ENCODE results near the gene MAP2. TPM values are rescaled to one million over a fixed set of nuclear protein-coding genes. Genes with fewer than 3 reads are reported as not detected.

The MAP2 gene
- total RNA-seq, 1 experiment from 2014 or later: 7.4 TPM

DNA sequence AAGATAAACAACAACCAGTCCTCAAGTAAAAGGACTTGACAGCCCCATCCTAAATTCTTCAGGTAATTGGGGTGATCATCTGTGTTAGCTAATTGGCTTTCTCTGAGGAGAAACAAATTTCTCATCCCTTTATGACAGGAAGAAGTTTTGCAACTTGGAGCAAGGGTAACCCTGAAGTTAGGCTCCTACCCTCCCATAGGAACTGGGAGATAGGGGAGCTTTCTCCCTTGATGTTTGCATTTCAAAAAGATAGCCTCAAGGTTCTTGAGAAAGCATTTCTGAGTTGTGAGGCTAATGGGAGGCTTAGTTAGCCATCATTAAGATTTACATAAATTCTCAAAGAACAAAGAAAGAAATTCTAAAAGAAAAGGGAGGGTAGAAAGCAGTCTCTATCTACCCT is 95.4 kb downstream of the MAP2 start:
- ChIA-PET RAD21 (ENCODE audit: low non-redundant PET in 1 of 2, low total read pairs in 2 of 2, uncharacterized antibody in 2 of 2, unreplicated experiment in 2 of 2) (no interaction called here), CTCF (no interaction called here), POLR2A (no interaction called here)
- no peak for ATAC-seq
- Histone ChIP-seq H3K4me1 (ENCODE audit: control insufficient read depth in 1 of 2, insufficient read depth in 2 of 2, low read length in 2 of 2) (no peaks in the 10 kb centered on the region), H3K36me3 (ENCODE audit: control insufficient read depth in 1 of 2, insufficient read depth in 2 of 2, low read length in 2 of 2) (no peaks in the 10 kb centered on the region), H3K27ac (ENCODE audit: low read depth, low read length) (no peak overlapping the region), H2AFZ (ENCODE audit: low read depth, low read length, poor library complexity, severe bottlenecking) (no peak overlapping the region), H3K79me2 (ENCODE audit: insufficient read depth, low read length) (no peaks in the 10 kb centered on the region), H3K4me2 (ENCODE audit: low read length) (no peak overlapping the region), H3K27me3 (ENCODE audit: insufficient read depth, low read length) (no peaks in the 10 kb centered on the region), H4K20me1 (ENCODE audit: insufficient read depth) (no peaks in the 10 kb centered on the region), H3K9me2 (ENCODE audit: insufficient read depth) (no peaks in the 10 kb centered on the region), H3K9me3 (ENCODE audit: control insufficient read depth in 1 of 2, insufficient read depth in 1 of 2, low read depth in 1 of 2, low read length in 2 of 2) (no peaks in the 10 kb centered on the region), H3K9ac (ENCODE audit: low read length) (no peak overlapping the region), H3K4me3 (replicated peaks in 1 of 2; ENCODE audit: low read depth in 1 of 2, low read length in 2 of 2) (no peak overlapping the region)
- DNase-seq (ENCODE audit: low read depth, low spot score): no peak
- no peak for TF ChIP-seq JUND (IDR thresholded peaks at IDR 0.05)
- no peak for TF ChIP-seq SIN3A (IDR thresholded peaks at IDR 0.05; ENCODE audit: low read depth)
- TF ChIP-seq ZFX (IDR thresholded peaks at IDR 0.05): no peak
- TF ChIP-seq CBX3 (IDR thresholded peaks at IDR 0.05; ENCODE audit: low read depth): no peak
- TF ChIP-seq EZH2 (IDR thresholded peaks at IDR 0.05): no peak
- TF ChIP-seq ELF1 (IDR thresholded peaks at IDR 0.05; ENCODE audit: borderline replicate concordance, low read depth): no peak
- no peak for TF ChIP-seq CEBPB (IDR thresholded peaks at IDR 0.05; ENCODE audit: low read depth)
- no peak for TF ChIP-seq YY1 (IDR thresholded peaks at IDR 0.05; ENCODE audit: extremely low read depth, insufficient replicate concordance, low read depth, low read length)
- TF ChIP-seq, protein P1, sequence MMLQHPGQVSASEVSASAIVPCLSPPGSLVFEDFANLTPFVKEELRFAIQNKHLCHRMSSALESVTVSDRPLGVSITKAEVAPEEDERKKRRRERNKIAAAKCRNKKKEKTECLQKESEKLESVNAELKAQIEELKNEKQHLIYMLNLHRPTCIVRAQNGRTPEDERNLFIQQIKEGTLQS (IDR thresholded peaks at IDR 0.05): no peak
- no peak for TF ChIP-seq POLR2AphosphoS5 (IDR thresholded peaks at IDR 0.05; ENCODE audit: low read depth, low read length)
- no peak for TF ChIP-seq FOSL1 (IDR thresholded peaks at IDR 0.05; ENCODE audit: low read depth)
- TF ChIP-seq ZNF274 (IDR thresholded peaks at IDR 0.05; ENCODE audit: low read depth, low read length): no peak
- no peak for TF ChIP-seq EZH2phosphoT487 (IDR thresholded peaks at IDR 0.05; ENCODE audit: borderline replicate concordance)
- no peak for TF ChIP-seq EGR1 (IDR thresholded peaks at IDR 0.05; ENCODE audit: low read depth)
- intact Hi-C loops (cut with micrococcal nuclease): no loop called here
- BruUV-seq (replicated peaks): no TSS peak

DNA sequence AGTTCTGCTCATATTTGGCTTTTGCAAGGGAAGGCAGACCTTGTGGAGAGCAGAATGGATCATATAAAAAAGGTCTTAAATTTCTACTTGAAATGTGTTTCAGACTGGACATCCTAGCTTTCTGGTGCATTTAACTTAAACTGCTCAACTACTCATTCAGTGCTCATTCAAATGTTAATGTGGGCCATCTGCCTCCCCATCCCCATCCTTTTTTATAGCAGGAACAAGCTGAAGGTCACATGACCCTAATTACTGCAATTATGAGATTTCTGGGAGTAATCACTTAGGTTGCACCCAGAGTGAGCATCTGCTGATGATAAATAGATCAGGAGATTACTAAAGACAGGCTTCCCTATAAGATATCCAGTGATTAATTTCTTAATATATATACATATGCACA is 96.1 kb downstream of the MAP2 start:
- TF ChIP-seq EZH2phosphoT487 (IDR thresholded peaks at IDR 0.05; ENCODE audit: borderline replicate concordance) (no peak), POLR2A (IDR thresholded peaks at IDR 0.05; ENCODE audit: borderline replicate concordance, extremely low read depth, insufficient read depth, insufficient read length) (no peak), FOSL1 (IDR thresholded peaks at IDR 0.05; ENCODE audit: low read depth) (no peak)
- TF ChIP-seq, protein P2, sequence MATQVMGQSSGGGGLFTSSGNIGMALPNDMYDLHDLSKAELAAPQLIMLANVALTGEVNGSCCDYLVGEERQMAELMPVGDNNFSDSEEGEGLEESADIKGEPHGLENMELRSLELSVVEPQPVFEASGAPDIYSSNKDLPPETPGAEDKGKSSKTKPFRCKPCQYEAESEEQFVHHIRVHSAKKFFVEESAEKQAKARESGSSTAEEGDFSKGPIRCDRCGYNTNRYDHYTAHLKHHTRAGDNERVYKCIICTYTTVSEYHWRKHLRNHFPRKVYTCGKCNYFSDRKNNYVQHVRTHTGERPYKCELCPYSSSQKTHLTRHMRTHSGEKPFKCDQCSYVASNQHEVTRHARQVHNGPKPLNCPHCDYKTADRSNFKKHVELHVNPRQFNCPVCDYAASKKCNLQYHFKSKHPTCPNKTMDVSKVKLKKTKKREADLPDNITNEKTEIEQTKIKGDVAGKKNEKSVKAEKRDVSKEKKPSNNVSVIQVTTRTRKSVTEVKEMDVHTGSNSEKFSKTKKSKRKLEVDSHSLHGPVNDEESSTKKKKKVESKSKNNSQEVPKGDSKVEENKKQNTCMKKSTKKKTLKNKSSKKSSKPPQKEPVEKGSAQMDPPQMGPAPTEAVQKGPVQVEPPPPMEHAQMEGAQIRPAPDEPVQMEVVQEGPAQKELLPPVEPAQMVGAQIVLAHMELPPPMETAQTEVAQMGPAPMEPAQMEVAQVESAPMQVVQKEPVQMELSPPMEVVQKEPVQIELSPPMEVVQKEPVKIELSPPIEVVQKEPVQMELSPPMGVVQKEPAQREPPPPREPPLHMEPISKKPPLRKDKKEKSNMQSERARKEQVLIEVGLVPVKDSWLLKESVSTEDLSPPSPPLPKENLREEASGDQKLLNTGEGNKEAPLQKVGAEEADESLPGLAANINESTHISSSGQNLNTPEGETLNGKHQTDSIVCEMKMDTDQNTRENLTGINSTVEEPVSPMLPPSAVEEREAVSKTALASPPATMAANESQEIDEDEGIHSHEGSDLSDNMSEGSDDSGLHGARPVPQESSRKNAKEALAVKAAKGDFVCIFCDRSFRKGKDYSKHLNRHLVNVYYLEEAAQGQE (IDR thresholded peaks at IDR 0.05; ENCODE audit: low read depth): no peak
- ChIA-PET CTCF (no interaction called here), RAD21 (ENCODE audit: low non-redundant PET in 1 of 2, low total read pairs in 2 of 2, uncharacterized antibody in 2 of 2, unreplicated experiment in 2 of 2) (no interaction called here), POLR2A (no interaction called here)
- DNase-seq (ENCODE audit: low read depth, low spot score) (no peak), ATAC-seq (no peak)
- no peaks in the 10 kb centered on the region for H3K79me2 ChIP-seq (ENCODE audit: insufficient read depth, low read length)
- no TSS peak for BruUV-seq (replicated peaks)
- H3K9me2 ChIP-seq (ENCODE audit: insufficient read depth): no peaks in the 10 kb centered on the region
- no peak overlapping the region for H2AFZ ChIP-seq (ENCODE audit: low read depth, low read length, poor library complexity, severe bottlenecking)
- no peaks in the 10 kb centered on the region for H3K27me3 ChIP-seq (ENCODE audit: insufficient read depth, low read length)
- intact Hi-C loops (cut with micrococcal nuclease): no loop called here
- H4K20me1 ChIP-seq (ENCODE audit: insufficient read depth): no peaks in the 10 kb centered on the region
- no peaks in the 10 kb centered on the region for H3K9me3 ChIP-seq (ENCODE audit: control insufficient read depth in 1 of 2, insufficient read depth in 1 of 2, low read depth in 1 of 2, low read length in 2 of 2)
- no peak overlapping the region for H3K4me2 ChIP-seq (ENCODE audit: low read length)
- no peak overlapping the region for H3K27ac ChIP-seq (ENCODE audit: low read depth, low read length)
- no peaks in the 10 kb centered on the region for H3K4me1 ChIP-seq (ENCODE audit: control insufficient read depth in 1 of 2, insufficient read depth in 2 of 2, low read length in 2 of 2)
- H3K9ac ChIP-seq (ENCODE audit: low read length): no peak overlapping the region
- H3K4me3 ChIP-seq (replicated peaks in 1 of 2; ENCODE audit: low read depth in 1 of 2, low read length in 2 of 2): no peak overlapping the region
- no peaks in the 10 kb centered on the region for H3K36me3 ChIP-seq (ENCODE audit: control insufficient read depth in 1 of 2, insufficient read depth in 2 of 2, low read length in 2 of 2)
